Heart right ventricle (tissue), 16 donors: Measurements from ENCODE around the gene ANK3. TPM values are rescaled to one million over a fixed set of nuclear protein-coding genes. Genes with fewer than 3 reads are reported as not detected.

Source experiments
- ATAC-seq, 8 donors: fragments of 200-7000 bp; cut with Tn5 transposase; one replicate each; pipeline ENCODE4 v1.9.1; 2020; ENCODE audit warnings: mild to moderate bottlenecking in 8 of 8, moderate library complexity in 8 of 8, moderate number of reproducible peaks in 1 of 8
- DNase-seq, 2 donors: peaks; one replicate each; pipeline ENCODE4 v3.0.0-alpha.2; 2020
- H3K27ac ChIP-seq, 10 donors: fragments of 200-600 bp; sonication (generic) in 2 of 10; one replicate each; pipeline versions ENCODE4 v1.5.0 to v1.8.0; 2020 to 2022; ENCODE audit warnings: mild to moderate bottlenecking in 3 of 10
- H3K27me3 ChIP-seq, 7 donors: fragments of 200-600 bp; one replicate each; pipeline ENCODE4 v1.8.0; 2021 to 2022; ENCODE audit warnings: mild to moderate bottlenecking in 2 of 7
- H3K36me3 ChIP-seq, 9 donors: fragments of 200-600 bp; sonication (generic) in 1 of 9; one replicate each; pipeline versions ENCODE4 v1.5.0 to v1.8.0; 2020 to 2022; ENCODE audit warnings: mild to moderate bottlenecking in 2 of 9
- H3K4me1 ChIP-seq, 9 donors: fragments of 200-600 bp; sonication (generic) in 1 of 9; one replicate each; pipeline versions ENCODE4 v1.5.0 to v1.8.0; 2020 to 2022; ENCODE audit warnings: mild to moderate bottlenecking in 4 of 9
- H3K4me3 ChIP-seq, 10 donors: fragments of 200-600 bp; sonication (generic) in 2 of 10; one replicate each; pipeline versions ENCODE4 v1.5.0 to v1.8.0; 2020 to 2022; ENCODE audit warnings: mild to moderate bottlenecking in 7 of 10, moderate library complexity in 2 of 10
- H3K9me3 ChIP-seq, 11 donors: fragments of 200-600 bp in 10 of 11; sonication (generic) in 2 of 11; one replicate each; pipeline versions ENCODE4 v1.5.0 to v1.8.0; 2013 to 2022; ENCODE audit warnings: mild to moderate bottlenecking in 2 of 11, control low read depth in 1 of 11, moderate library complexity in 1 of 11
- CTCF ChIP-seq, 9 donors: fragments of 200-600 bp; sonication (generic) in 2 of 9; IDR thresholded peaks; one replicate each; pipeline versions ENCODE4 v1.5.0 to v1.8.0; 2021 to 2022; ENCODE audit warnings: antibody characterized with exemption in 9 of 9, mild to moderate bottlenecking in 5 of 9, moderate library complexity in 1 of 9
- WGBS, 2 donors: extraction: QIAGEN DNeasy Blood & Tissue Kit; methylation state at CpG; one replicate each; pipeline ENCODE4 v1.1.7; 2013; ENCODE audit warnings: inconsistent platforms in 1 of 2; 5-methylcytosine and 5-hydroxymethylcytosine counted together
- intact Hi-C, 10 donors: fragments of 100-400 bp; cut with DNase I; formaldehyde crosslinking; loops; one replicate each; pipeline versions ENCODE4 v1.11.1 to v1.14.2; 2022
- polyA plus RNA-seq, 2 donors: library from polyadenylated mRNA; stranded (reverse); fragments of 200-250 nt; gene quantifications; one replicate each; pipeline ENCODE4 v1.2.3, GENCODE V29; 2013
- total RNA-seq, 10 donors: library from RNA; stranded (reverse); fragmentation: NEBNext Ultra II Directional in 3 of 10; extraction: Animal tissue kit (Norgen Biotek cat#: 25700) in 3 of 10; gene quantifications; one replicate each; pipeline versions ENCODE4 v1.2.1 to v1.2.4, GENCODE V29; 2021 to 2023
- donor health status: Arrhythmogenic right ventricular cardiomyopathy.
- donor health status: ischemic (EF 13 %, LVEDD 7.1; RV severe dilation, severe dysfunction).
- donor health status: healthy with polysubstance abuse.
- donor health status: DM: no; HTN: yes; CAD: no.
- donor health status: DM: no; HTN: no; CAD: no.
- donor health status: ischemic (EF 25% LVEDD 6.9; RV normal size, moderate dysfunction).
- donor health status: ischemic (EF 25% LVEDD 5.7; RV mildly dilated, moderate dysfunction).
- donor health status: healthy.
- donor health status: DM: yes; HTN: yes; CAD: no.
- donor health status: Ischemic cardiomyopathy.
- donor health status: ischemic (EF 35%, LVEDD 5.7; RV mildly dilated, moderate dysfunction).
- donor health status: nonischemic (EF 11% LVEDD 7.7; RV severe dilation, severe dysfunction).
- donor health status: DM: yes; HTN: yes; CAD: no.
- donor health status: PGD.
- donor health status: ischemic (EF 29% LVEDD 5.4; RV normal size, mild dysfunction).
- donor health status: nonischemic (EF 23%, LVEDD 6.1; RV moderate dilation, normal function).

ANK3 gene
- total and polyA plus RNA-seq, 12 donors = 34.4 to 287 (median 245) TPM

GRCh38 chr10:59997827-59998525 lies 391.7 kb downstream of the ANK3 start:
- no peak overlapping the region for H3K27ac ChIP-seq
- 50 to 56% methylated on average over 3 of the region's 3 CpGs for WGBS, 2 donors
- H3K9me3 ChIP-seq = no peaks in the 10 kb centered on the region
- H3K4me1 ChIP-seq = no peaks in the 10 kb centered on the region
- TF ChIP-seq CTCF (IDR thresholded peaks at IDR 0.05) = no peak
- intact Hi-C loops = no loop called here
- H3K27me3 ChIP-seq = no peaks in the 10 kb centered on the region
- no peak overlapping the region for H3K4me3 ChIP-seq
- no peaks in the 10 kb centered on the region for H3K36me3 ChIP-seq
- DNase-seq (no peak), ATAC-seq (no peak)

- H3K27me3 ChIP-seq = no peaks in the 10 kb centered on the region
- intact Hi-C loops = no loop called here
- no peak for TF ChIP-seq CTCF (IDR thresholded peaks at IDR 0.05)
- H3K36me3 ChIP-seq = no peaks in the 10 kb centered on the region
- H3K27ac ChIP-seq = no peak overlapping the region
- H3K4me1 ChIP-seq = peaks cover 0 to 7% (median 0%) of the 10 kb centered on the region in 9 donors
- H3K9me3 ChIP-seq = no peaks in the 10 kb centered on the region
- H3K4me3 ChIP-seq = no peak overlapping the region
- DNase-seq (no peak), ATAC-seq (no peak)
Measured at GRCh38 chr10:59995862-59996261, 393.8 kb downstream of the ANK3 start.

- 77 to 91% methylated on average over 1 of the region's 1 CpG for WGBS, 2 donors
- no peak for TF ChIP-seq CTCF (IDR thresholded peaks at IDR 0.05)
Measured at GRCh38 chr10:59993931-59994330, 395.7 kb downstream of the ANK3 start.

GRCh38 chr10:59991661-59992060 lies 398.0 kb downstream of the ANK3 start:
- H3K36me3 ChIP-seq = no peaks in the 10 kb centered on the region
- H3K4me1 ChIP-seq = peaks cover 0 to 7% (median 0%) of the 10 kb centered on the region in 9 donors
- peak in 6 of 8 donors; percentile 34 to 98 (median 66) for ATAC-seq
- DNase-seq = no peak
- intact Hi-C loops = no loop called here
- H3K4me3 ChIP-seq = no peak overlapping the region
- H3K9me3 ChIP-seq = peaks cover 0 to 11% (median 4%) of the 10 kb centered on the region in 11 donors
- TF ChIP-seq CTCF (IDR thresholded peaks at IDR 0.05) = no peak
- H3K27me3 ChIP-seq = no peaks in the 10 kb centered on the region
- no peak overlapping the region for H3K27ac ChIP-seq
- WGBS, 2 donors = 28 to 45% methylated on average over 3 of the region's 3 CpGs

More at GRCh38 chr10:59993931-59994330, 395.7 kb downstream of the ANK3 start:
- ATAC-seq (no peak), DNase-seq (no peak)
- Histone ChIP-seq H3K9me3 (no peaks in the 10 kb centered on the region), H3K36me3 (no peaks in the 10 kb centered on the region), H3K4me1 (peaks cover 0 to 7% (median 0%) of the 10 kb centered on the region in 9 donors), H3K4me3 (no peak overlapping the region), H3K27ac (no peak overlapping the region), H3K27me3 (no peaks in the 10 kb centered on the region)
- intact Hi-C loops = no loop called here
